K562 (cell line): ENCODE measurements around the gene SLC25A42. TPM values are rescaled to one million over a fixed set of nuclear protein-coding genes. Genes with fewer than 3 reads are reported as not detected.
A peak's percentile ranks its signal among the peaks of the same experiment; 100 is the strongest.

Source experiments
- ATAC-seq: fragments of 200-7000 bp; cut with Tn5 transposase; 3 replicates; pipeline ENCODE4 v1.9.1; 2020; ENCODE audit warnings: moderate library complexity
- BruUV-seq: library from RNA; stranded (reverse); fragments of 400-500 nt; replicated peaks from 2 replicates; lab custom pipeline; 2021; lab: Mats Ljungman, UMichigan
- CTCF ChIA-PET: fragments of 300-600 bp; formaldehyde crosslinking; extraction: SDS; loops from one replicate; lab custom pipeline; 2021; ENCODE audit warnings: low intra/inter-chr PET ratio; lab: Yijun Ruan, JAX
- POLR2A ChIA-PET: fragments of 300-600, 350-650 bp; sonication (Branson Sonifier 250); formaldehyde crosslinking; extraction: SDS; loops from one replicate; lab custom pipeline; 2021; ENCODE audit warnings: antibody characterized with exemption, inconsistent platforms; lab: Yijun Ruan, JAX
- DNase-seq, 4 experiments: peaks; one replicate each; pipeline versions ENCODE4 v3.0.0 to v3.0.0-alpha.2; 2011 to 2018; ENCODE audit warnings: low spot score in 3 of 4, mixed read lengths in 3 of 4; ENCODE audit errors: extremely low read depth in 1 of 4
- FAIRE-seq: peaks from 2 replicates; lab custom pipeline; 2011; peaks lifted over from hg19 to GRCh38; lab: Jason Lieb, UNC
- H2AFZ ChIP-seq: 2 replicates; pipeline ENCODE4 v1.6.0; 2011; ENCODE audit warnings: low read depth, low read length, control low read depth, inconsistent platforms
- H3K27ac ChIP-seq: fragments of 200-600 bp; 3 replicates; pipeline ENCODE4 v1.8.0; 2011; ENCODE audit warnings: low read depth, mild to moderate bottlenecking, control low read depth, inconsistent platforms, low read length, moderate library complexity, mixed read lengths; ENCODE audit errors: extremely low read depth
- H3K27me3 ChIP-seq, 2 experiments: fragments of 300-600 bp in 1 of 2; 2 replicates in 1 of 2; 3 replicates in 1 of 2; pipeline versions ENCODE4 v1.6.0 to v1.8.0; 2011; ENCODE audit warnings: inconsistent platforms in 2 of 2, low read length in 2 of 2, mild to moderate bottlenecking in 1 of 2, mixed read lengths in 1 of 2, moderate library complexity in 1 of 2; ENCODE audit not compliant: control insufficient read depth in 2 of 2, insufficient read depth in 2 of 2
- H3K36me3 ChIP-seq: fragments of 300-600 bp; 3 replicates; pipeline ENCODE4 v1.8.0; 2011; ENCODE audit warnings: mild to moderate bottlenecking, low read length, inconsistent platforms; ENCODE audit not compliant: control insufficient read depth, insufficient read depth
- H3K4me1 ChIP-seq, 2 experiments: fragments of 200-600 bp in 1 of 2; replicated peaks in 1 of 2; 2 replicates in 1 of 2; 3 replicates in 1 of 2; pipeline versions ENCODE4 v1.5.1 to v1.8.0; 2011; ENCODE audit warnings: inconsistent platforms in 2 of 2, low read length in 2 of 2, mild to moderate bottlenecking in 1 of 2, mixed read lengths in 1 of 2, moderate library complexity in 1 of 2; ENCODE audit not compliant: control insufficient read depth in 2 of 2, insufficient read depth in 2 of 2
- H3K4me2 ChIP-seq: 2 replicates; pipeline ENCODE4 v1.6.1; 2011; ENCODE audit warnings: low read length, control low read depth, inconsistent platforms, mixed read lengths; ENCODE audit not compliant: insufficient read depth
- H3K4me3 ChIP-seq: fragments of 200-600 bp; sonication (generic), shearing (Covaris generic); 2 replicates; pipeline ENCODE4 v1.5.1; 2016; ENCODE audit warnings: control low read depth, inconsistent platforms
- H3K79me2 ChIP-seq: fragments of 200-600 bp; 3 replicates; pipeline ENCODE4 v1.8.0; 2011; ENCODE audit warnings: low read length, inconsistent platforms; ENCODE audit not compliant: control insufficient read depth, insufficient read depth
- H3K9ac ChIP-seq, 2 experiments: 2 replicates each; pipeline versions ENCODE4 v1.6.0 to v1.6.1; 2011; ENCODE audit warnings: low read depth in 2 of 2, low read length in 2 of 2, control low read depth in 1 of 2, inconsistent platforms in 1 of 2, mild to moderate bottlenecking in 1 of 2, mixed read lengths in 1 of 2; ENCODE audit not compliant: insufficient read depth in 1 of 2
- H3K9me1 ChIP-seq: one replicate; pipeline ENCODE4 v1.6.0; 2011; ENCODE audit warnings: inconsistent platforms, mild to moderate bottlenecking, low read length, moderate library complexity; ENCODE audit not compliant: control insufficient read depth, insufficient read depth
- H3K9me3 ChIP-seq: replicated peaks from 2 replicates; pipeline ENCODE4 v1.5.1; 2011; ENCODE audit warnings: low read depth, low read length, inconsistent platforms; ENCODE audit not compliant: control insufficient read depth, insufficient read depth
- H4K20me1 ChIP-seq: replicated peaks from 2 replicates; pipeline ENCODE4 v1.6.1; 2011; ENCODE audit warnings: low read length, inconsistent platforms, mixed read lengths; ENCODE audit not compliant: control insufficient read depth, insufficient read depth
- CTCF ChIP-seq, 3 experiments: IDR thresholded peaks in 2 of 3; conservative IDR thresholded peaks in 1 of 3; 2 replicates each; pipeline ENCODE4 v1.5.1; 2011 to 2012; ENCODE audit warnings: low read length in 3 of 3, mild to moderate bottlenecking in 3 of 3, control low read depth in 2 of 3, improper control_type of control experiment in 1 of 3, inconsistent platforms in 1 of 3, low read depth in 1 of 3, mixed read lengths in 1 of 3, moderate library complexity in 1 of 3; ENCODE audit not compliant: insufficient read depth in 2 of 3
- FOS ChIP-seq: IDR thresholded peaks from 3 replicates; pipeline ENCODE4 v1.6.1; 2011; ENCODE audit not compliant: insufficient read length; ENCODE audit errors: extremely low read depth
- KAT2B ChIP-seq: IDR thresholded peaks from one replicate; pipeline ENCODE4 v1.6.1; 2012; ENCODE audit warnings: low read depth, mild to moderate bottlenecking, control low read depth, inconsistent platforms, low read length, moderate library complexity
- MAX ChIP-seq: sonication (generic); formaldehyde crosslinking; IDR thresholded peaks from 2 replicates; pipeline ENCODE4 v1.9.0; 2022; ENCODE audit warnings: mild to moderate bottlenecking, missing genetic modification reagents
- REST ChIP-seq, 2 experiments: fragments of 450-650 bp; formaldehyde crosslinking in 1 of 2; IDR thresholded peaks; 2 replicates each; pipeline versions ENCODE4 v1.4.0 to v1.6.1; 2014 to 2020; ENCODE audit warnings: mild to moderate bottlenecking in 2 of 2, borderline replicate concordance in 1 of 2, low read depth in 1 of 2
- ZBTB33 ChIP-seq: sonication (generic); formaldehyde crosslinking; IDR thresholded peaks from 2 replicates; pipeline ENCODE4 v1.8.1; 2023; ENCODE audit warnings: mild to moderate bottlenecking, missing genetic modification reagents
- ZNF311 ChIP-seq: fragments of 250-450 bp; sonication (Bioruptor Pico); IDR thresholded peaks from 2 replicates; pipeline ENCODE4 v1.4.0; 2020; ENCODE audit warnings: mild to moderate bottlenecking, moderate library complexity
- ZNF79 ChIP-seq: fragments of 250-450 bp; sonication (Bioruptor Pico); IDR thresholded peaks from 2 replicates; pipeline ENCODE4 v1.4.0; 2020; ENCODE audit warnings: low read depth, mild to moderate bottlenecking, moderate library complexity
- WGBS: fragments of 100-300 bp; shearing (Covaris generic); methylation state at CpG from one replicate; pipeline ENCODE4 v1.1.6; 2016; ENCODE audit warnings: low coverage, mixed read lengths; ENCODE audit not compliant: insufficient coverage; ENCODE audit errors: missing lambda C conversion rate; 5-methylcytosine and 5-hydroxymethylcytosine counted together
- in situ Hi-C: fragments of 300-500 bp; cut with MboI; formaldehyde crosslinking; loops from 4 replicates; pipeline ENCODE4 v1.15.0; 2018; ENCODE audit warnings: inconsistent platforms, mixed read lengths
- intact Hi-C: fragments of 100-400 bp; cut with micrococcal nuclease; formaldehyde crosslinking; loops from 2 replicates; pipeline ENCODE4 v1.14.2; 2022
- polyA plus RNA-seq, 8 experiments: library from polyadenylated mRNA; depleted of rRNA in 4 of 8; stranded (reverse) in 5 of 8; unstranded in 3 of 8; fragments of >200 nt; fragmentation: Nextera tagmentation in 2 of 8; fragmentation: Illumina TruSeq in 1 of 8; extraction: Ambion mirVana in 2 of 8; extraction: Trizol in 1 of 8; gene quantifications; 2 replicates each; pipeline versions ENCODE4 v1.2.1 to v1.2.3, GENCODE V29; 2011 to 2014; ENCODE audit warnings: inconsistent platforms in 1 of 8, missing spikeins in 1 of 8
- total RNA-seq, 7 experiments: library from RNA; depleted of rRNA in 6 of 7; stranded (reverse); fragments of >200 nt in 6 of 7; fragmentation: Illumina TruSeq in 2 of 7; extraction: Trizol in 2 of 7; gene quantifications; 2 replicates each; pipeline versions ENCODE4 v1.2.1 to v1.2.3, GENCODE V29; 2011 to 2021; ENCODE audit warnings: low replicate concordance in 1 of 7

SLC25A42 gene
- total and polyA plus RNA-seq, 9 of the 15 experiments (the other 6 are each of a cell fraction or from before 2014, with no cell fraction given), result 0.59 to 32.2 (median 14.1) TPM

GRCh38 chr19:19115954-19116353 lies 52.2 kb downstream of the SLC25A42 start:
- POLR2A ChIA-PET, result interaction anchor here (0.6 to 1.7 kb wide), 8 partner anchors 11 to 1499 kb away, joined by 3 to 9 read pairs (median 3); partner anchors contain the start of gene SLC25A42
- no peaks in the 10 kb centered on the region; the same call in 2 of the 3 replicates for H3K79me2 ChIP-seq
- in situ Hi-C loops, result no loop called here
- intact Hi-C loops, result no loop called here
- WGBS, result 69% methylated on average over 9 of the region's 9 CpGs
- H4K20me1 ChIP-seq, result 0 out of 2 replicates have a peak, but pooled peaks cover 2% of the 10 kb centered on the region
- H2AFZ ChIP-seq, result no peak overlapping the region
- no peak overlapping the region for H3K4me2 ChIP-seq
- peaks cover 16 to 44% of the 10 kb centered on the region in 2 experiments for H3K4me1 ChIP-seq
- H3K9me3 ChIP-seq, result no peaks in the 10 kb centered on the region
- FAIRE-seq (peak; percentile 75), DNase-seq (peak; percentile 66 to 73 (median 70)), ATAC-seq (peak; percentile 31)
- BruUV-seq, result no TSS peak
- no peaks in the 10 kb centered on the region for H3K27me3 ChIP-seq
- H3K27ac ChIP-seq, result no peak overlapping the region
- H3K4me3 ChIP-seq, result no peak overlapping the region
- H3K36me3 ChIP-seq, result peaks cover 29% of the 10 kb centered on the region; the same call in 2 of the 3 replicates
- H3K9me1 ChIP-seq, result peaks cover 4% of the 10 kb centered on the region
- CTCF ChIA-PET, result interaction anchor here (0.8 kb wide), 1 partner anchor 63 kb away, joined by 4 read pairs; no protein-coding TSS in a partner anchor
- no peak overlapping the region for H3K9ac ChIP-seq
- no peak for TF ChIP-seq FOS
- TF ChIP-seq CTCF (IDR thresholded peaks at IDR 0.05 in 2 of 3, conservative IDR thresholded peaks at IDR 0.05 in 1 of 3; ENCODE audit: insufficient read depth in 2 of 3, low read depth in 1 of 3, low read length in 3 of 3), result peak; percentile 85 to 96 (median 88)
- TF ChIP-seq REST (IDR thresholded peaks at IDR 0.05; ENCODE audit: borderline replicate concordance), result peak; percentile 50; the same call in 1 of the 2 replicates
- no peak for TF ChIP-seq REST (CRISPR knock-in tag; IDR thresholded peaks at IDR 0.05; ENCODE audit: low read depth)
- no peak for TF ChIP-seq ZNF311 (CRISPR knock-in tag)
- no peak for TF ChIP-seq KAT2B
- TF ChIP-seq MAX (CRISPR knock-in tag), result 0 out of 2 replicates have a peak, but pooled peaks have one; percentile 34
- no peak for TF ChIP-seq ZNF79
- TF ChIP-seq ZBTB33 (CRISPR knock-in tag), result peak; percentile 98
